Measurements from ENCODE around the gene HS6ST2.

The HS6ST2 gene

GRCh38 chrX:132612821-132613564 is 345.4 kb downstream of the HS6ST2 start:
- H3K27me3 ChIP-seq (replicated peaks; ENCODE audit: insufficient read depth, low read length), result no peaks in the 10 kb centered on the region
- H2AFZ ChIP-seq (ENCODE audit: low read length), result no peak overlapping the region
- no peaks in the 10 kb centered on the region for H3K79me2 ChIP-seq (ENCODE audit: low read length)
- H3K4me3 ChIP-seq (ENCODE audit: low read length), result no peak overlapping the region
- H3K9me3 ChIP-seq (replicated peaks; ENCODE audit: insufficient read depth, low read length), result no peaks in the 10 kb centered on the region
- H3K27ac ChIP-seq (ENCODE audit: low read length), result no peak overlapping the region
- no peaks in the 10 kb centered on the region for H3K4me1 ChIP-seq (ENCODE audit: low read length)
- no peaks in the 10 kb centered on the region for H3F3A ChIP-seq (ENCODE audit: insufficient read depth, low read length)
- peak; percentile 22 for DNase-seq
- no peaks in the 10 kb centered on the region for H3K36me3 ChIP-seq (replicated peaks; ENCODE audit: insufficient read depth, low read length)
- H3K9ac ChIP-seq (ENCODE audit: low read length), result no peak overlapping the region
- no peak overlapping the region for H3K4me2 ChIP-seq (ENCODE audit: low read depth, low read length)
- TF ChIP-seq EZH2 (optimal IDR thresholded peaks at IDR 0.05; ENCODE audit: low read depth, low read length), result no peak
- TF ChIP-seq CTCF (IDR thresholded peaks at IDR 0.05; ENCODE audit: low read length), result peak; percentile 72
- no peaks in the 10 kb centered on the region for H4K20me1 ChIP-seq (ENCODE audit: insufficient read depth, low read length)
- no peaks in the 10 kb centered on the region for H3K9me2 ChIP-seq (replicated peaks; ENCODE audit: insufficient read depth, low read length)

- TF ChIP-seq CTCF (IDR thresholded peaks at IDR 0.05; ENCODE audit: low read length), result no peak
- no peak for TF ChIP-seq EZH2 (optimal IDR thresholded peaks at IDR 0.05; ENCODE audit: low read depth, low read length)
These were observed 347.9 kb downstream of the HS6ST2 start for GRCh38 chrX:132610536-132610935.

GRCh38 chrX:132609362-132609848 is 349.0 kb downstream of the HS6ST2 start:
- TF ChIP-seq EZH2phosphoT487 (IDR thresholded peaks at IDR 0.05; ENCODE audit: low read length) (no peak), EZH2 (optimal IDR thresholded peaks at IDR 0.05; ENCODE audit: low read depth, low read length) (no peak), CTCF (IDR thresholded peaks at IDR 0.05; ENCODE audit: low read length) (no peak)
- no peaks in the 10 kb centered on the region for H3K9me2 ChIP-seq (replicated peaks; ENCODE audit: insufficient read depth, low read length)
- no peak for DNase-seq
- no peak overlapping the region for H3K9ac ChIP-seq (ENCODE audit: low read length)
- no peaks in the 10 kb centered on the region for H4K20me1 ChIP-seq (ENCODE audit: insufficient read depth, low read length)
- H3K4me3 ChIP-seq (ENCODE audit: low read length), result no peak overlapping the region
- H3K27me3 ChIP-seq (replicated peaks; ENCODE audit: insufficient read depth, low read length), result no peaks in the 10 kb centered on the region
- no peaks in the 10 kb centered on the region for H3K9me3 ChIP-seq (replicated peaks; ENCODE audit: insufficient read depth, low read length)
- H3K4me2 ChIP-seq (ENCODE audit: low read depth, low read length), result no peak overlapping the region
- no peaks in the 10 kb centered on the region for H3K79me2 ChIP-seq (ENCODE audit: low read length)
- H3K36me3 ChIP-seq (replicated peaks; ENCODE audit: insufficient read depth, low read length), result no peaks in the 10 kb centered on the region
- H3K4me1 ChIP-seq (ENCODE audit: low read length), result no peaks in the 10 kb centered on the region
- no peak overlapping the region for H2AFZ ChIP-seq (ENCODE audit: low read length)
- H3F3A ChIP-seq (ENCODE audit: insufficient read depth, low read length), result no peaks in the 10 kb centered on the region
- no peak overlapping the region for H3K27ac ChIP-seq (ENCODE audit: low read length)

More at GRCh38 chrX:132610536-132610935, 347.9 kb downstream of the HS6ST2 start:
- Histone ChIP-seq H3K36me3 (replicated peaks; ENCODE audit: insufficient read depth, low read length) (no peaks in the 10 kb centered on the region), H3K9me3 (replicated peaks; ENCODE audit: insufficient read depth, low read length) (no peaks in the 10 kb centered on the region), H2AFZ (ENCODE audit: low read length) (no peak overlapping the region), H4K20me1 (ENCODE audit: insufficient read depth, low read length) (no peaks in the 10 kb centered on the region), H3K4me1 (ENCODE audit: low read length) (no peaks in the 10 kb centered on the region), H3K4me3 (ENCODE audit: low read length) (no peak overlapping the region), H3F3A (ENCODE audit: insufficient read depth, low read length) (no peaks in the 10 kb centered on the region), H3K79me2 (ENCODE audit: low read length) (no peaks in the 10 kb centered on the region), H3K27me3 (replicated peaks; ENCODE audit: insufficient read depth, low read length) (no peaks in the 10 kb centered on the region), H3K27ac (ENCODE audit: low read length) (no peak overlapping the region), H3K4me2 (ENCODE audit: low read depth, low read length) (no peak overlapping the region), H3K9ac (ENCODE audit: low read length) (no peak overlapping the region), H3K9me2 (replicated peaks; ENCODE audit: insufficient read depth, low read length) (no peaks in the 10 kb centered on the region)
- no peak for DNase-seq

All from MM.1S (cell line).